Activated effector memory CD4-positive, alpha-beta T cell treated with Interleukin-2 at 50 U/mL for 16 hours (primary cell): ENCODE results near the gene KBTBD4.

Source experiments
- DNase-seq: peaks from one replicate; pipeline ENCODE4 v3.0.0-alpha.2; 2020

The KBTBD4 gene

GRCh38 chr11:47523490-47524225 lies 55.1 kb downstream of the KBTBD4 start:
- DNase-seq, result no peak
